Ovary (tissue), 9 donors: ENCODE data around the gene GLI3. TPM values are rescaled to one million over a fixed set of nuclear protein-coding genes. Genes with fewer than 3 reads are reported as not detected.

ENCODE experiments used
- DNase-seq, 5 donors: peaks; one replicate each; pipeline ENCODE4 v3.0.0-alpha.2; 2019 to 2020
- H3K27ac ChIP-seq, 2 donors: fragments of 200-600 bp; one replicate each; pipeline versions ENCODE4 v1.5.1 to v1.8.0; 2019 to 2022
- H3K27me3 ChIP-seq: fragments of 200-600 bp; one replicate; pipeline ENCODE4 v1.8.0; 2022
- H3K36me3 ChIP-seq: fragments of 200-600 bp; sonication (generic); one replicate; pipeline ENCODE4 v1.5.1; 2019
- H3K4me1 ChIP-seq: one replicate; pipeline ENCODE4 v1.8.1; 2013; ENCODE audit warnings: mild to moderate bottlenecking, moderate library complexity; ENCODE audit not compliant: insufficient read depth
- H3K4me3 ChIP-seq: fragments of 200-600 bp; sonication (generic); one replicate; pipeline ENCODE4 v1.5.1; 2017
- H3K9me3 ChIP-seq, 2 donors: fragments of 200-600 bp in 1 of 2; sonication (generic) in 1 of 2; one replicate each; pipeline versions ENCODE4 v1.5.1 to v1.8.1; 2013 to 2019; ENCODE audit warnings: mild to moderate bottlenecking in 1 of 2, moderate library complexity in 1 of 2
- CTCF ChIP-seq, 3 donors: fragments of 450-650 bp in 2 of 3; fragments of 200-600 bp in 1 of 3; IDR thresholded peaks; one replicate each; pipeline versions ENCODE4 v1.5.1 to v1.8.0; 2016 to 2022; ENCODE audit warnings: antibody characterized with exemption in 3 of 3, mild to moderate bottlenecking in 1 of 3
- EP300 ChIP-seq: sonication (generic); formaldehyde crosslinking; IDR thresholded peaks from one replicate; pipeline ENCODE4 v1.6.1; 2017; ENCODE audit warnings: antibody characterized with exemption
- POLR2A ChIP-seq: fragments of 450-650 bp; IDR thresholded peaks from one replicate; pipeline ENCODE4 v1.6.1; 2017; ENCODE audit warnings: antibody characterized with exemption, mild to moderate bottlenecking, moderate library complexity
- WGBS, 3 donors: extraction: QIAGEN DNeasy Blood & Tissue Kit in 1 of 3; methylation state at CpG; one replicate each; pipeline versions ENCODE4 v1.1.5 to v1.1.7; 2013 to 2017; 5-methylcytosine and 5-hydroxymethylcytosine counted together
- intact Hi-C, 4 donors: fragments of 100-400 bp; cut with DNase I; formaldehyde crosslinking; loops; one replicate each; pipeline versions ENCODE4 v1.11.0 to v1.15.1; 2022 to 2023
- polyA plus RNA-seq, 2 donors: library from polyadenylated mRNA; stranded (reverse); fragments of 200-250 nt in 1 of 2; fragments of 350-450 nt in 1 of 2; fragmentation: Illumina TruSeq in 1 of 2; extraction: RNeasy Lipid Tissue Mini Kit (QIAGEN cat#74804) in 1 of 2; gene quantifications; one replicate each; pipeline ENCODE4 v1.2.3, GENCODE V29; 2013 to 2014
- total RNA-seq, 7 donors: library from RNA; depleted of rRNA in 2 of 7; stranded (reverse); fragments of >200 nt in 2 of 7; fragmentation: NEBNext Ultra II Directional in 3 of 7; extraction: Animal tissue kit (Norgen Biotek cat#: 25700) in 3 of 7; gene quantifications; one replicate each; pipeline versions ENCODE4 v1.1.0 to v1.2.4, GENCODE V29; 2016 to 2023
- donor health status: DM: no; HTN: no; CAD: no; lungs with moderate emphysema.
- donor health status: DM: no; HTN: no; CAD: no.
- donor health status: Bipolar disorder and iron deficiency.
- donor health status: DM: yes; HTN: yes; CAD: no.
- donor health status: DM: no; HTN: no; CAD: no.
- donor health status: DM: yes; HTN: yes; CAD: no.

Gene GLI3
- total and polyA plus RNA-seq, 9 donors, result 9.5 to 67.1 (median 50.5) TPM

- no peak for TF ChIP-seq CTCF (IDR thresholded peaks at IDR 0.05)
- TF ChIP-seq POLR2A, result no peak
- TF ChIP-seq EP300, result no peak
- Histone ChIP-seq H3K4me3 (no peak overlapping the region), H3K4me1 (peaks cover 2% of the 10 kb centered on the region), H3K27me3 (no peaks in the 10 kb centered on the region), H3K36me3 (no peaks in the 10 kb centered on the region), H3K9me3 (no peaks in the 10 kb centered on the region), H3K27ac (no peak overlapping the region)
- no peak for DNase-seq
- 95 to 98% (median 97%) methylated on average over 5 of the region's 5 CpGs for WGBS, 3 donors
- intact Hi-C loops, result no loop called here
Measured at GRCh38 chr7:42104231-42104630, 132.8 kb downstream of the GLI3 start.

- H3K27me3 ChIP-seq, result no peaks in the 10 kb centered on the region
- intact Hi-C loops, result no loop called here
- no peaks in the 10 kb centered on the region for H3K9me3 ChIP-seq
- H3K36me3 ChIP-seq, result no peaks in the 10 kb centered on the region
- TF ChIP-seq CTCF (IDR thresholded peaks at IDR 0.05), result no peak
- TF ChIP-seq POLR2A, result no peak
- TF ChIP-seq EP300, result no peak
- WGBS, 3 donors, result 82 to 91% (median 90%) methylated on average over 2 of the region's 2 CpGs
- DNase-seq, result no peak
- no peak overlapping the region for H3K27ac ChIP-seq
- H3K4me3 ChIP-seq, result no peak overlapping the region
- H3K4me1 ChIP-seq, result peaks cover 1% of the 10 kb centered on the region
Measured at GRCh38 chr7:42103456-42103855, 133.6 kb downstream of the GLI3 start.

GRCh38 chr7:42103020-42103419, 134.0 kb downstream of the GLI3 start:
- no peaks in the 10 kb centered on the region for H3K27me3 ChIP-seq
- H3K4me3 ChIP-seq, result no peak overlapping the region
- DNase-seq, result no peak
- TF ChIP-seq CTCF (IDR thresholded peaks at IDR 0.05) (no peak), POLR2A (no peak), EP300 (no peak)
- H3K27ac ChIP-seq, result no peak overlapping the region
- intact Hi-C loops, result no loop called here
- H3K4me1 ChIP-seq, result no peaks in the 10 kb centered on the region
- H3K9me3 ChIP-seq, result no peaks in the 10 kb centered on the region
- H3K36me3 ChIP-seq, result no peaks in the 10 kb centered on the region
- WGBS, 3 donors, result 96 to 99% (median 97%) methylated on average over 3 of the region's 3 CpGs

- H3K9me3 ChIP-seq, result no peaks in the 10 kb centered on the region
- H3K4me3 ChIP-seq, result no peak overlapping the region
- H3K27me3 ChIP-seq, result no peaks in the 10 kb centered on the region
- intact Hi-C loops, result no loop called here
- H3K36me3 ChIP-seq, result no peaks in the 10 kb centered on the region
- H3K4me1 ChIP-seq, result peaks cover 3% of the 10 kb centered on the region
- 94 to 96% (median 96%) methylated on average over 4 of the region's 4 CpGs for WGBS, 3 donors
- no peak for TF ChIP-seq CTCF (IDR thresholded peaks at IDR 0.05)
- H3K27ac ChIP-seq, result no peak overlapping the region
- no peak for DNase-seq
Measured at GRCh38 chr7:42102301-42102700, 134.7 kb downstream of the GLI3 start.

GRCh38 chr7:42100156-42100508, 136.9 kb downstream of the GLI3 start:
- intact Hi-C loops, result no loop called here
- Histone ChIP-seq H3K27me3 (no peaks in the 10 kb centered on the region), H3K27ac (no peak overlapping the region), H3K36me3 (no peaks in the 10 kb centered on the region), H3K4me1 (peaks cover 15% of the 10 kb centered on the region), H3K9me3 (no peaks in the 10 kb centered on the region), H3K4me3 (no peak overlapping the region)
- TF ChIP-seq EP300 (no peak), POLR2A (no peak), CTCF (IDR thresholded peaks at IDR 0.05) (no peak)
- WGBS, 3 donors, result 79 to 90% (median 85%) methylated on average over 2 of the region's 2 CpGs
- DNase-seq, result no peak
